Head of caudate nucleus (tissue), 42 donors: ENCODE measurements around the gene TNS2.

Experiments
- DNase-seq, 42 donors: peaks; one replicate each; pipeline versions ENCODE4 v3.0.0 to v3.0.0-alpha.2; 2020 to 2021; ENCODE audit warnings: mixed read lengths in 7 of 42
- intact Hi-C: fragments of 100-400 bp; cut with DNase I; formaldehyde crosslinking; loops from one replicate; pipeline ENCODE4 v1.15.0; 2022

Gene TNS2

GRCh38 chr12:53052419-53053217 lies 2.8 kb downstream of the TNS2 start:
- intact Hi-C loops, result no loop called here
- peak; percentile 80 to 97 (median 93) for DNase-seq

GRCh38 chr12:53053218-53054111 lies 3.6 kb downstream of the TNS2 start:
- intact Hi-C loops, result no loop called here

GRCh38 chr12:53054112-53054878 lies 4.4 kb downstream of the TNS2 start:
- peak; percentile 94 to 99 (median 98) for DNase-seq
- intact Hi-C loops, result no loop called here

More at GRCh38 chr12:53053218-53054111, 3.6 kb downstream of the TNS2 start:
- peak in 40 of 42 donors; percentile 50 to 83 (median 70) for DNase-seq

DNA sequence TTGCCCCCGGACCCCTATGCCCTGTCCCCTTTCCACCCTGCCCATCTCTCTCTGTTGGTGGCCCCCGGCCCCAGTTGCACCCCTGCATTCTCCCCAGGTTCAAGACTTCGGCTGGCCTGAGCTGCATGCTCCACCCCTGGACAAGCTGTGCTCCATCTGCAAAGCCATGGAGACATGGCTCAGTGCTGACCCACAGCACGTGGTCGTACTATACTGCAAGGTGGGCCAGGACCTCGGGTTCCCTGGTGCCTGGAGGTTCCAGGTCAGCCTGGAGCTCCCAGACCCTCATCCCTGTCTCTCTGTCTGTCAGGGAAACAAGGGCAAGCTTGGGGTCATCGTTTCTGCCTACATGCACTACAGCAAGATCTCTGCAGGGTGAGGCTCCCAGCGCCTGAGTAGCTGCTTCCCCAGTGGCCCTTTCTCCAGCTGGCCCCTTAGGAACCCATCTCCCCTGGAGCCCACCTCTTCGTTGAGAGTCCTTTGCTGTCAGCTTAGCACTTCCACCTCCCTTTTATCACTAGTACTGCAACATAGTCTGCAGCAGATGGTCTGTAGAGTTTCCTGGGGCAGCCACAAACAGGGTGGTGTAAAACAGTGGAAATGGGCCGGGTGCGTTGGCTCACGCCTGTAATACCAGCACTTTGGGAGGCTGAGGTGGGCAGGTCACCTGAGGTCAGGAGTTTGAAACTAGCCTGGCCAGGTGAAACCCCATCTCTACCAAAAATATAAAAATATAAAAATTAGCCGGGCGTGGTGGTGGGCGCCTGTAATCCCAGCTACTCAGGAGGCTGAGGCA lies 5.8 kb downstream of the TNS2 start:
- intact Hi-C loops, result loop anchor here (5.0 kb wide), 1 partner anchor 42 kb away; the partner anchor contains the start of gene IGFBP6
- DNase-seq, result peak in 7 of 42 donors; percentile 4 to 30 (median 15)

- intact Hi-C loops, result loop anchor here (5.0 kb wide), 1 partner anchor 41 kb away; the partner anchor contains the start of gene IGFBP6
- peak in 6 of 42 donors; percentile 9 to 39 (median 24) for DNase-seq
Observed at GRCh38 chr12:53056296-53056695, 6.4 kb downstream of the TNS2 start.

DNA sequence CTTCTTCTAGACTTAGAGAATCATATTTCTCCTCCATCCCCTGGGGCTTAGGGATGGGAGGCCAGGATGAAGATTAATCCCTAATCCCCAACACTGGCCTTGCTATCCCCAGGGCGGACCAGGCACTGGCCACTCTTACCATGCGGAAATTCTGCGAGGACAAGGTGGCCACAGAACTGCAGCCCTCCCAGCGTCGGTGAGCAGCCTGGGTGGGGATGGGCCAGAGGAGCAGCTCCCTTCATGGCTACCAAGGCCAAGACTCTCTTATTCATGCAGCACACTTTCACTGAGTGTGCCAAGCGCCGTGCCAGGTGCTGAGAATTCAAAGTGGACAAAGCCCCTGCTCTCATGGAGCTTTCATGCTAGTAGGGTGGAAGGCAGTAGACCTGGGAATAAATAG lies 7.0 kb downstream of the TNS2 start:
- DNase-seq, result peak in 3 of 42 donors; percentile 8 to 19 (median 12)
- intact Hi-C loops, result loop anchor here (5.0 kb wide), 1 partner anchor 40 kb away; the partner anchor contains the start of gene IGFBP6

DNA sequence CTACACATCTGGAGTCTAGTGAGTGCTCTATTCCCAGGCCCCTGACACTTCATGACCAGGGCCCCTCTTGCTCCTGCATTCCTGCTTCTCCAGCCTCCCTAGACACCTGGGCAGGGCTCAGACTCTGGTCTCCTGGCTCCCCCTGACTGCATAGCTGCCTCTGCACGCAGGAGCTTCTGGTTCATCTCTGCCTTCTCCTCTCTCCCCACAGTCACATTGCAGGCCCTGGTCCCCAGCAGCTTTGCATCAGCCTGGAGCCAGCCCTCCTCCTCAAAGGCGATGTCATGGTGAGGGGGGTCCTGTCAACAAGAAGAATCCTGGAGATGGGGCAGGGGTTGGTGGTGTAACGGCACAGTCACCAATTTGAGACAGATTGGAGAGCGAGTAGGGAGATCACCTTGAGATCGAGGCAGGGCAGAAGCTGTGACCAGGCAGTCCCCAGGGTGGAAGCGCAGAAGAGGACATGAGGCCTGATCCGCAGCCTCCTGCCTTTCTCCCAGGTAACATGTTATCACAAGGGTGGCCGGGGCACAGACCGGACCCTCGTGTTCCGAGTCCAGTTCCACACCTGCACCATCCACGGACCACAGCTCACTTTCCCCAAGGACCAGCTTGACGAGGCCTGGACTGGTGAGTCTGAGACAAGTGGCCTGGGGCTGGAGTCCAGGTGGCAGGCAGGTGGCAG lies 8.1 kb downstream of the TNS2 start:
- intact Hi-C loops, result loop anchor here (5.0 kb wide), 1 partner anchor 39 kb away; the partner anchor contains the start of gene IGFBP6
- peak in 7 of 42 donors; percentile 4 to 36 (median 15) for DNase-seq

- intact Hi-C loops, result loop anchor here (5.0 kb wide), 1 partner anchor 38 kb away; the partner anchor contains the start of gene IGFBP6
- peak in 6 of 42 donors; percentile 5 to 34 (median 15) for DNase-seq
Observed at GRCh38 chr12:53058674-53059433, 9.0 kb downstream of the TNS2 start.

DNA sequence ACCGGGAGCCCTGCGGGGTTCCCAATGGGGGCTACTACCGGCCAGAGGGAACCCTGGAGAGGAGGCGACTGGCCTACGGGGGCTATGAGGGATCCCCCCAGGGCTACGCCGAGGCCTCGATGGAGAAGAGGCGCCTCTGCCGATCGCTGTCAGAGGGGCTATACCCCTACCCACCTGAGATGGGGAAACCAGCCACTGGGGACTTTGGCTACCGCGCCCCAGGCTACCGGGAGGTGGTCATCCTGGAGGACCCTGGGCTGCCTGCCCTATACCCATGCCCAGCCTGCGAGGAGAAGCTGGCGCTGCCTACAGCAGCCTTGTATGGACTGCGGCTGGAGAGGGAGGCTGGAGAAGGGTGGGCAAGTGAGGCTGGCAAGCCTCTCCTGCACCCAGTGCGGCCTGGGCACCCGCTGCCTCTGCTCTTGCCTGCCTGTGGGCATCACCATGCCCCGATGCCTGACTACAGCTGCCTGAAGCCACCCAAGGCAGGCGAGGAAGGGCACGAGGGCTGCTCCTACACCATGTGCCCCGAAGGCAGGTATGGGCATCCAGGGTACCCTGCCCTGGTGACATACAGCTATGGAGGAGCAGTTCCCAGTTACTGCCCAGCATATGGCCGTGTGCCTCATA lies 9.7 kb downstream of the TNS2 start:
- intact Hi-C loops, result loop anchor here (5.0 kb wide), 1 partner anchor 38 kb away; the partner anchor contains the start of gene IGFBP6
- DNase-seq, result peak in 6 of 42 donors; percentile 5 to 38 (median 12)

DNA sequence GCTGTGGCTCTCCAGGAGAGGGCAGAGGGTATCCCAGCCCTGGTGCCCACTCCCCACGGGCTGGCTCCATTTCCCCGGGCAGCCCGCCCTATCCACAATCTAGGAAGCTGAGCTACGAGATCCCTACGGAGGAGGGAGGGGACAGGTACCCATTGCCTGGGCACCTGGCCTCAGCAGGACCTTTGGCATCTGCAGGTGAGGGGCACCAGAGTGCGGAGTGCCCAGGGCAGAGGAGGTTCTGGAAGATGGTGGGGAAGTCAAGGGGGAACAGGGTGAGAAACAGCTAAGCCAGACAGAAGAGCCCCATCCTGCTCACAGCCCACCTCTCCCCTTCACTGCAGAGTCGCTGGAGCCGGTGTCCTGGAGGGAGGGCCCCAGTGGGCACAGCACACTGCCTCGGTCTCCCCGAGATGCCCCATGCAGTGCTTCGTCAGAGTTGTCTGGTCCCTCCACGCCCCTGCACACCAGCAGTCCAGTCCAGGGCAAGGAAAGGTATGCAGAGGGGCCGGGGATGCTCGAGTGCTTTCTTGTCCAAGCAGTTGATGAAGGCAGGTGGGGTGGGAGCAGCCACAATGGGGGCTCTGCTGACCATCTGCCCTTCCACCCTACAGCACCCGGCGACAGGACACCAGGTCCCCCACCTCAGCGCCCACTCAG lies 10.3 kb downstream of the TNS2 start:
- peak in 3 of 42 donors; percentile 4 to 22 (median 4) for DNase-seq
- intact Hi-C loops, result no loop called here

- DNase-seq, result peak in 9 of 42 donors; percentile 2 to 42 (median 16)
- intact Hi-C loops, result no loop called here
Observed at GRCh38 chr12:53060721-53061276, 10.9 kb downstream of the TNS2 start.

DNA sequence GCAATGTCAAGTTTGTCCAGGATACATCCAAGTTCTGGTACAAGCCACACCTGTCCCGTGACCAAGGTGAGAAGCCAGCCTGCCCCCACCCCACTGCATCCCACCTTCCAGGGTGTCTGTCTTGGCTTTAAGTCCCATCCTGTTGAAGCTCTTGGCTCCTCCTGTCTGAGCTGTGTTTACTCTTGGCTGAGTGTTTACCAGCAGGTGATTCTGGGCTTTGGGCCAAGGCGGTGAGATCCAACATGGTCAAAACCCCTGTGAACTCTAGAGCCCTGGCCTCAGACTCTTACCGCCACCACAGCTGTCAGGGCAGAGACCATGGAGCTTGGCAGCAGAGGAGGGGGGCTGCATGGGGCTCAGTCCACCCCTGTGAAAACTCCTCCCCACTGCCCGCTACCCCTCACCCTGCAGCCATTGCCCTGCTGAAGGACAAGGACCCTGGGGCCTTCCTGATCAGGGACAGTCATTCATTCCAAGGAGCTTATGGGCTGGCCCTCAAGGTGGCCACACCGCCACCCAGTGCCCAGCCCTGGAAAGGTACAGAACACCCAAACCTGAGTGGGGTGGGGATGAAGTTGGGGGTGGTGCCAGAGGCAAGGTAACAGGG lies 11.6 kb downstream of the TNS2 start:
- intact Hi-C loops, result no loop called here
- peak in 7 of 42 donors; percentile 4 to 43 (median 30) for DNase-seq

DNA sequence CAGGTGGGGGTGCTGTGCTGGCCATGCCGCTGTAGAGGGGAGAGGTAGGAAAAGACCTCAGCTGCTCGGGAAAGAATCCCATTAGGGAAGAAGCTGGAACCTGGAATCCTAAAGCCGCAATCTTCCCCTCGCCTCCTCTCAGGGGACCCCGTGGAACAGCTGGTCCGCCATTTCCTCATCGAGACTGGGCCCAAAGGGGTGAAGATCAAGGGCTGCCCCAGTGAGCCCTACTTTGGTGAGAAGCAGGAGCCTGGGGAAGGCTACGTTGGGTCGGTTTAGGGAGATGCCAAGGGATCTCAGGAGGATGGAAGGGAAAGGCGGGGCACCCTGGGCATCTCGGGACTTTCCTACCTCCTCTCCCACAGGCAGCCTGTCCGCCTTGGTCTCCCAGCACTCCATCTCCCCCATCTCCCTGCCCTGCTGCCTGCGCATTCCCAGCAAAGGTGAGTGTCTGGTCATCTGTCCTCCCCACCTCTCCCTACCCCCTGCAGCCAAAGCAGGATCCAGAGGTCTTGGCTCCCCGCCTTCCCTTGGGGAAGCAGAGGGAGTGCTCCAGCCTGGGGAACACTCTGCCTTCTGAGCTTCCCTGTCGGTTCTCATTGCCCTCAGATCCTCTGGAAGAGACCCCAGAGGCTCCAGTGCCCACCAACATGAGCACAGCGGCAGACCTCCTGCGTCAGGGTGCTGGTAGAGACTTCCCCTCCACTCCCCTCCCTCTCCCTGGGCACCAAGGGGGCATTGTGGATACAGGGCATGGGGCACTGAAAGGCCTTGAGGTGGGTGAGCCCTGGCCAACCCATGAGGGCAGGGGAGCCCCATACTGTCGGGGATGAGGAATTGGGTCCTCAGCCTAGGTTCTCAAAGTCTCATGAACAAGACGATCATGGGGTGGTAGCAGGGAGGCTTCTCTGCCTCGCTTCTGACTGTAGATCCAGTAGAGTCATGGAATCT lies 12.4 kb downstream of the TNS2 start:
- intact Hi-C loops, result no loop called here
- peak in 6 of 42 donors; percentile 5 to 42 (median 20) for DNase-seq
